H54 (cell line): ENCODE data around the gene ASS1.
A peak's percentile ranks its signal among the peaks of the same experiment; 100 is the strongest.

ENCODE experiments used
- DNase-seq: peaks from one replicate; pipeline ENCODE4 v3.0.0; 2011; ENCODE audit warnings: low spot score, mixed read lengths; ENCODE audit not compliant: insufficient read length
- FAIRE-seq: peaks from 3 replicates; lab custom pipeline; 2011; peaks lifted over from hg19 to GRCh38; lab: Jason Lieb, UNC
- POLR2A ChIP-seq: IDR thresholded peaks from 2 replicates; pipeline ENCODE4 v1.6.1; 2011; ENCODE audit warnings: low read depth, mild to moderate bottlenecking, low read length

The ASS1 gene

GRCh38 chr9:130448035-130448624 is 3.4 kb downstream of the ASS1 start:
- no peak for DNase-seq
- no peak for TF ChIP-seq POLR2A
- no peak for FAIRE-seq

- FAIRE-seq = no peak
- no peak for TF ChIP-seq POLR2A
- no peak for DNase-seq
These were observed 4.2 kb downstream of the ASS1 start for GRCh38 chr9:130448771-130449603.

GRCh38 chr9:130450344-130451003 is 5.7 kb downstream of the ASS1 start:
- DNase-seq (no peak), FAIRE-seq (no peak)
- TF ChIP-seq POLR2A = no peak

GRCh38 chr9:130451004-130451390 is 6.2 kb downstream of the ASS1 start:
- TF ChIP-seq POLR2A = no peak
- no peak for FAIRE-seq
- DNase-seq = no peak

- peak; percentile 43 for DNase-seq
- no peak for FAIRE-seq
- TF ChIP-seq POLR2A = no peak
These were observed 7.0 kb downstream of the ASS1 start for GRCh38 chr9:130451509-130452388.

- FAIRE-seq (no peak), DNase-seq (no peak)
- TF ChIP-seq POLR2A = no peak
These were observed 8.1 kb downstream of the ASS1 start for GRCh38 chr9:130452835-130453234.

- TF ChIP-seq POLR2A = no peak
- DNase-seq (no peak), FAIRE-seq (no peak)
These were observed 8.7 kb downstream of the ASS1 start for GRCh38 chr9:130453487-130453886.

GRCh38 chr9:130454096-130454811 is 9.5 kb downstream of the ASS1 start:
- FAIRE-seq (no peak), DNase-seq (no peak)
- TF ChIP-seq POLR2A = no peak

GRCh38 chr9:130454812-130455325 is 10.1 kb downstream of the ASS1 start:
- FAIRE-seq (no peak), DNase-seq (no peak)
- no peak for TF ChIP-seq POLR2A

- no peak for FAIRE-seq
- no peak for TF ChIP-seq POLR2A
- no peak for DNase-seq
These were observed 13.5 kb downstream of the ASS1 start for GRCh38 chr9:130458027-130458803.

- FAIRE-seq = no peak
These were observed 14.0 kb downstream of the ASS1 start for GRCh38 chr9:130458804-130459067.

GRCh38 chr9:130459151-130459550 is 14.4 kb downstream of the ASS1 start:
- DNase-seq (no peak), FAIRE-seq (no peak)
- no peak for TF ChIP-seq POLR2A

More at GRCh38 chr9:130458804-130459067, 14.0 kb downstream of the ASS1 start:
- no peak for DNase-seq
- TF ChIP-seq POLR2A = no peak
